ENCODE measurements around the gene GALC. TPM values are rescaled to one million over a fixed set of nuclear protein-coding genes. Genes with fewer than 3 reads are reported as not detected.

The GALC gene
- total and polyA plus RNA-seq, 9 of the 15 experiments (the other 6 are each of a cell fraction or from before 2014, with no cell fraction given) = 1.6 to 15.0 (median 7.3) TPM

DNA sequence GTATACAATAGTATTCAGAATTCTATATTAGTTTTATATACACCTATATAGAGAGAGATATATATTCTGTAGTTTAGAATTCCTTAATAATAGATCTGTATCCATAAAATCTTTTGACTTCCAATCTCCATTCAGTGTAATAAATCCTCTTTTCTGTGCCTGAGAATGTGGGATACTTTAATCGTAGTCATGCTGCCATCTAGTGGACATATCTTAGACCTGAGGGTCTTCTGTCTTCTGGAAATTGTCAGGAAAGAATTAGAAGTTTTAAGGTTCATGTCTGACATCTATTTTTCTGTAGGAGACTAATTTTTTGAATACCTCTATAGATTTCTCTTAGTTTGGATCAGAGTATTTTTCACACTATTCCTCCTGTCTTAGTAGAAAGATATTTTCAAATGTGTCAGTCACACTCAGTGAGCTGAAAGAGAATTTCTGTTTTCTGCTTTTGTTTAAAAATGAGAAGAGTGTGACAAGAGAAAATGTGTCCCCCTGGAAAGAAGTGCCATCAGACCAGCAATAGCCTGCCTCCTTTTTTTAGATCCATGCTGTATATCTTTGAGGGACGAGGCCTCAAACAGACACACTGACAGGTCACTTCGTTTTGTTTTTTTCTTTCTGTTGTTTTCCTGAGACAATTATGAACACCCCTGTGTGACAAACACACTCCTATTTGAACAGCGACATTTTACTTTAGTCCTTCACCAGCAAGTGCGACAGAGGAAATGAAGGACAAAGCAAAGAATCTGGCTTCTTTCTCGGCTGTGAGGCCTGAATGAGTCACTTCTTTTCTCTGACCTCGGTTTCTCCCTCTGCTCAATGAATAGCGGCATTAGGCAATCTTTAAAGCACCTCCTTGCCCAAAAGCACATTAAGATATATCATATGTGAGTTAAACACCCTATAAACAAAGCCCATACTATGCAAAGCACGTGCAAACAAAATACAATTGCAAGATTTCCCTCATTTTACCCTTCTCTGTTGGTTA lies 96.3 kb downstream of the GALC start (continued):
- no peak for TF ChIP-seq ZBTB17 (CRISPR knock-in tag; IDR thresholded peaks at IDR 0.05)

- no peak overlapping the region for H3K27ac ChIP-seq (ENCODE audit: extremely low read depth, low read depth, low read length)
- no peaks in the 10 kb centered on the region for H3K36me3 ChIP-seq (ENCODE audit: control insufficient read depth, insufficient read depth, low read length)
- ChIA-PET CTCF (ENCODE audit: low intra/inter-chr PET ratio) (no interaction called here), POLR2A (no interaction called here)
- H3K79me2 ChIP-seq (ENCODE audit: control insufficient read depth, insufficient read depth, low read length) = no peaks in the 10 kb centered on the region
- no peaks in the 10 kb centered on the region for H4K20me1 ChIP-seq (replicated peaks; ENCODE audit: control insufficient read depth, insufficient read depth, low read length)
- no peaks in the 10 kb centered on the region for H3K9me1 ChIP-seq (ENCODE audit: control insufficient read depth, insufficient read depth, low read length)
- H3K9ac ChIP-seq (ENCODE audit: insufficient read depth in 1 of 2, low read depth in 2 of 2, low read length in 2 of 2) = no peak overlapping the region
- BruUV-seq (replicated peaks) = no TSS peak
- 0% methylated on average over 6 of the region's 6 CpGs for WGBS (ENCODE audit: insufficient coverage, low coverage, missing lambda C conversion rate)
- no peaks in the 10 kb centered on the region for H3K27me3 ChIP-seq (ENCODE audit: control insufficient read depth in 2 of 2, insufficient read depth in 2 of 2, low read length in 2 of 2)
- H3K4me2 ChIP-seq (ENCODE audit: insufficient read depth, low read length) = no peak overlapping the region
- intact Hi-C loops (cut with micrococcal nuclease) (loop anchor here (5.0 kb wide), 1 partner anchor 88 kb away; no protein-coding TSS in a partner anchor), in situ Hi-C loops (cut with MboI) (no loop called here)
- H2AFZ ChIP-seq (ENCODE audit: low read depth, low read length) = no peak overlapping the region
- TF ChIP-seq ZFP36 (IDR thresholded peaks at IDR 0.05; ENCODE audit: low read depth, low read length, partially characterized antibody) = no peak
- no peak for TF ChIP-seq ZBTB17 (CRISPR knock-in tag; IDR thresholded peaks at IDR 0.05)
- TF ChIP-seq MCM7 (IDR thresholded peaks at IDR 0.05) = no peak
- no peak for ATAC-seq
- no peaks in the 10 kb centered on the region for H3K9me3 ChIP-seq (replicated peaks; ENCODE audit: control insufficient read depth, insufficient read depth, low read depth, low read length)
- no peaks in the 10 kb centered on the region for H3K4me1 ChIP-seq (replicated peaks in 1 of 2; ENCODE audit: control insufficient read depth in 2 of 2, insufficient read depth in 2 of 2, low read length in 2 of 2)
- DNase-seq (ENCODE audit: extremely low read depth in 1 of 4, low spot score in 3 of 4) = no peak
- H3K4me3 ChIP-seq = no peak overlapping the region
- no peak for FAIRE-seq
Observed at GRCh38 chr14:87894920-87895319, 98.1 kb downstream of the GALC start.
